GM12874 (cell line): ENCODE data around the gene BIRC7.

ENCODE experiments used
- CTCF ChIP-seq: IDR thresholded peaks from 2 replicates; pipeline ENCODE4 v1.5.1; 2011; ENCODE audit warnings: low read depth, mild to moderate bottlenecking, control low read depth, low read length, moderate library complexity; ENCODE audit not compliant: insufficient read depth

BIRC7 gene

GRCh38 chr20:63208346-63208909, 27.3 kb upstream of the BIRC7 start:
- TF ChIP-seq CTCF = no peak

- no peak for TF ChIP-seq CTCF
Observed at GRCh38 chr20:63210011-63210605, 25.6 kb upstream of the BIRC7 start.

GRCh38 chr20:63212393-63212730, 23.3 kb upstream of the BIRC7 start:
- no peak for TF ChIP-seq CTCF

GRCh38 chr20:63212792-63213191, 22.9 kb upstream of the BIRC7 start:
- TF ChIP-seq CTCF = no peak

GRCh38 chr20:63214514-63214913, 21.2 kb upstream of the BIRC7 start:
- TF ChIP-seq CTCF = no peak

GRCh38 chr20:63215101-63216040, 20.3 kb upstream of the BIRC7 start:
- TF ChIP-seq CTCF = peak; percentile 59

- no peak for TF ChIP-seq CTCF
Observed at GRCh38 chr20:63216041-63216848, 19.5 kb upstream of the BIRC7 start, which contains the start of gene YTHDF1. Gene YTHDF1, minus strand, starts transcription at chr20:63216131. Its CDS starts 239 bp downstream, at chr20:63215892.
